MM.1S (cell line): Measurements from ENCODE around the gene CELF2.
"Not testable (repeated sequence)": the region's sequence is repeated elsewhere in the genome, so short reads cannot be mapped to it uniquely, and the experiment has no call there.

Source experiments
- DNase-seq: peaks from one replicate; pipeline ENCODE4 v3.0.0-alpha.2; 2015
- H2AFZ ChIP-seq: fragments of 300-600 bp; sonication (generic); 2 replicates; pipeline ENCODE4 v1.6.0; 2016; ENCODE audit warnings: antibody characterized with exemption, low read length
- H3F3A ChIP-seq: fragments of 300-600 bp; sonication (generic); 2 replicates; pipeline ENCODE4 v1.6.1; 2016; ENCODE audit warnings: mild to moderate bottlenecking, antibody characterized with exemption, low read length, moderate library complexity, mixed read lengths; ENCODE audit not compliant: insufficient read depth
- H3K27ac ChIP-seq: fragments of 300-600 bp; sonication (generic); 2 replicates; pipeline ENCODE4 v1.5.1; 2016; ENCODE audit warnings: mild to moderate bottlenecking, low read length
- H3K27me3 ChIP-seq: fragments of 300-600 bp; sonication (generic); replicated peaks from 2 replicates; pipeline ENCODE4 v1.6.0; 2016; ENCODE audit warnings: low read length; ENCODE audit not compliant: insufficient read depth
- H3K36me3 ChIP-seq: fragments of 300-600 bp; sonication (generic); replicated peaks from 2 replicates; pipeline ENCODE4 v1.6.1; 2016; ENCODE audit warnings: mild to moderate bottlenecking, low read length, mixed read lengths; ENCODE audit not compliant: insufficient read depth
- H3K4me1 ChIP-seq: fragments of 300-600 bp; sonication (generic); 2 replicates; pipeline ENCODE4 v1.6.1; 2016; ENCODE audit warnings: low read length, mixed read lengths
- H3K4me2 ChIP-seq: fragments of 300-600 bp; sonication (generic); 2 replicates; pipeline ENCODE4 v1.6.0; 2016; ENCODE audit warnings: low read depth, low read length
- H3K4me3 ChIP-seq: fragments of 300-600 bp; sonication (generic); 2 replicates; pipeline ENCODE4 v1.5.1; 2016; ENCODE audit warnings: low read length, mixed read lengths
- H3K79me2 ChIP-seq: fragments of 300-600 bp; sonication (generic); 2 replicates; pipeline ENCODE4 v1.6.1; 2016; ENCODE audit warnings: mixed run types, low read length, mixed read lengths
- H3K9ac ChIP-seq: fragments of 300-600 bp; sonication (generic); 2 replicates; pipeline ENCODE4 v1.6.1; 2016; ENCODE audit warnings: low read length, mixed read lengths
- H3K9me2 ChIP-seq: fragments of 300-600 bp; sonication (generic); replicated peaks from 2 replicates; pipeline ENCODE4 v1.6.1; 2016; ENCODE audit warnings: mild to moderate bottlenecking, low read length, mixed read lengths; ENCODE audit not compliant: insufficient read depth
- H3K9me3 ChIP-seq: fragments of 300-600 bp; sonication (generic); replicated peaks from 2 replicates; pipeline ENCODE4 v1.6.1; 2016; ENCODE audit warnings: mild to moderate bottlenecking, low read length, mixed read lengths; ENCODE audit not compliant: insufficient read depth
- H4K20me1 ChIP-seq: fragments of 300-600 bp; sonication (generic); 2 replicates; pipeline ENCODE4 v1.6.1; 2016; ENCODE audit warnings: mild to moderate bottlenecking, low read length, moderate library complexity, mixed read lengths; ENCODE audit not compliant: insufficient read depth
- CTCF ChIP-seq: fragments of 300-600 bp; sonication (generic); IDR thresholded peaks from 2 replicates; pipeline ENCODE4 v1.5.1; 2016; ENCODE audit warnings: antibody characterized with exemption, low read length, mixed read lengths
- EZH2 ChIP-seq: fragments of 300-600 bp; sonication (generic); optimal IDR thresholded peaks from 2 replicates; pipeline ENCODE3; 2017; ENCODE audit warnings: low read depth, mild to moderate bottlenecking, antibody characterized with exemption, low read length, mixed read lengths
- EZH2phosphoT487 ChIP-seq: fragments of 300-600 bp; sonication (generic); IDR thresholded peaks from 2 replicates; pipeline ENCODE4 v1.6.1; 2018; ENCODE audit warnings: antibody characterized with exemption, low read length

The CELF2 gene

GRCh38 chr10:11341283-11341960, 323.8 kb downstream of the CELF2 start:
- no peak overlapping the region for H3K9ac ChIP-seq
- H3K9me3 ChIP-seq = no peaks in the 10 kb centered on the region
- H3F3A ChIP-seq = peaks cover 19% of the 10 kb centered on the region; the same call in 1 of the 2 replicates
- no peak for DNase-seq
- H3K9me2 ChIP-seq = no peaks in the 10 kb centered on the region
- H3K4me3 ChIP-seq = no peak overlapping the region
- H3K27me3 ChIP-seq = no peaks in the 10 kb centered on the region
- TF ChIP-seq EZH2 (no peak), EZH2phosphoT487 (no peak), CTCF (no peak)
- no peak overlapping the region for H2AFZ ChIP-seq
- no peak overlapping the region for H3K4me2 ChIP-seq
- H3K27ac ChIP-seq = no peak overlapping the region
- H3K79me2 ChIP-seq = no peaks in the 10 kb centered on the region
- no peaks in the 10 kb centered on the region for H3K36me3 ChIP-seq
- no peaks in the 10 kb centered on the region for H4K20me1 ChIP-seq
- H3K4me1 ChIP-seq = no peaks in the 10 kb centered on the region

GRCh38 chr10:11344081-11344480, 326.4 kb downstream of the CELF2 start:
- H3K9me2 ChIP-seq = no peaks in the 10 kb centered on the region
- no peaks in the 10 kb centered on the region for H3K79me2 ChIP-seq
- H3K36me3 ChIP-seq = no peaks in the 10 kb centered on the region
- H3F3A ChIP-seq = no peaks in the 10 kb centered on the region
- no peaks in the 10 kb centered on the region for H3K9me3 ChIP-seq
- H4K20me1 ChIP-seq = no peaks in the 10 kb centered on the region
- TF ChIP-seq CTCF = no peak
- no peak for TF ChIP-seq EZH2phosphoT487
- TF ChIP-seq EZH2 = no peak
- H3K9ac ChIP-seq = no peak overlapping the region
- no peak overlapping the region for H3K4me3 ChIP-seq
- no peaks in the 10 kb centered on the region for H3K27me3 ChIP-seq
- H3K27ac ChIP-seq = no peak overlapping the region
- H2AFZ ChIP-seq = no peak overlapping the region
- no peaks in the 10 kb centered on the region for H3K4me1 ChIP-seq
- no peak overlapping the region for H3K4me2 ChIP-seq
- DNase-seq = no peak

GRCh38 chr10:11344550-11344949, 326.9 kb downstream of the CELF2 start:
- H3K9ac ChIP-seq = no peak overlapping the region
- no peak for DNase-seq
- no peaks in the 10 kb centered on the region for H3F3A ChIP-seq
- no peaks in the 10 kb centered on the region for H3K36me3 ChIP-seq
- no peak overlapping the region for H3K4me2 ChIP-seq
- no peaks in the 10 kb centered on the region for H3K27me3 ChIP-seq
- H3K4me1 ChIP-seq = no peaks in the 10 kb centered on the region
- H4K20me1 ChIP-seq = no peaks in the 10 kb centered on the region
- H3K79me2 ChIP-seq = no peaks in the 10 kb centered on the region
- no peaks in the 10 kb centered on the region for H3K9me3 ChIP-seq
- H2AFZ ChIP-seq = no peak overlapping the region
- TF ChIP-seq EZH2phosphoT487 = no peak
- H3K9me2 ChIP-seq = no peaks in the 10 kb centered on the region
- H3K27ac ChIP-seq = no peak overlapping the region
- no peak overlapping the region for H3K4me3 ChIP-seq

GRCh38 chr10:11345224-11346054, 327.8 kb downstream of the CELF2 start:
- DNase-seq = no peak
- no peaks in the 10 kb centered on the region for H3K27me3 ChIP-seq
- no peak overlapping the region for H3K27ac ChIP-seq
- no peaks in the 10 kb centered on the region for H3K9me2 ChIP-seq
- H3K36me3 ChIP-seq = no peaks in the 10 kb centered on the region
- H3K4me1 ChIP-seq = no peaks in the 10 kb centered on the region
- no peak for TF ChIP-seq EZH2
- no peak for TF ChIP-seq CTCF
- no peak for TF ChIP-seq EZH2phosphoT487
- H3K4me2 ChIP-seq = no peak overlapping the region
- H3K4me3 ChIP-seq = no peak overlapping the region
- no peaks in the 10 kb centered on the region for H3F3A ChIP-seq
- H2AFZ ChIP-seq = no peak overlapping the region
- no peaks in the 10 kb centered on the region for H3K9me3 ChIP-seq
- H3K9ac ChIP-seq = no peak overlapping the region
- H4K20me1 ChIP-seq = no peaks in the 10 kb centered on the region
- no peaks in the 10 kb centered on the region for H3K79me2 ChIP-seq

- H3K9me3 ChIP-seq, H3K79me2 ChIP-seq, H4K20me1 ChIP-seq, H2AFZ ChIP-seq, H3K4me1 ChIP-seq, H3F3A ChIP-seq, H3K4me2 ChIP-seq, DNase-seq, H3K36me3 ChIP-seq, H3K4me3 ChIP-seq, H3K27ac ChIP-seq, H3K27me3 ChIP-seq, H3K9ac ChIP-seq, H3K9me2 ChIP-seq: not testable (repeated sequence)
Observed at GRCh38 chr10:11347580-11347979, 329.9 kb downstream of the CELF2 start.
